ENCODE data around the gene PARD3B.

Gene PARD3B

GRCh38 chr2:205579335-205579734 lies 1034.1 kb downstream of the PARD3B start:
- no peak for DNase-seq (ENCODE audit: low read depth)
- H3K4me3 ChIP-seq (ENCODE audit: low read depth, low read length), result no peak overlapping the region
- TF ChIP-seq MYC (IDR thresholded peaks at IDR 0.05; ENCODE audit: low read depth, low read length) (no peak), POLR2A (IDR thresholded peaks at IDR 0.05; ENCODE audit: extremely low read depth, insufficient read length) (no peak), MAX (IDR thresholded peaks at IDR 0.05; ENCODE audit: low read depth, low read length) (no peak), CTCF (IDR thresholded peaks at IDR 0.05; ENCODE audit: low read depth, low read length) (no peak)

- no peak for DNase-seq (ENCODE audit: low read depth)
- no peak overlapping the region for H3K4me3 ChIP-seq (ENCODE audit: low read depth, low read length)
- TF ChIP-seq MYC (IDR thresholded peaks at IDR 0.05; ENCODE audit: low read depth, low read length) (no peak), CTCF (IDR thresholded peaks at IDR 0.05; ENCODE audit: low read depth, low read length) (no peak), MAX (IDR thresholded peaks at IDR 0.05; ENCODE audit: low read depth, low read length) (no peak), POLR2A (IDR thresholded peaks at IDR 0.05; ENCODE audit: extremely low read depth, insufficient read length) (no peak)
Measured at GRCh38 chr2:205580212-205580987, 1035.1 kb downstream of the PARD3B start.

GRCh38 chr2:205582366-205582765 lies 1037.1 kb downstream of the PARD3B start:
- no peak for DNase-seq (ENCODE audit: low read depth)
- no peak for TF ChIP-seq MYC (IDR thresholded peaks at IDR 0.05; ENCODE audit: low read depth, low read length)
- no peak for TF ChIP-seq POLR2A (IDR thresholded peaks at IDR 0.05; ENCODE audit: extremely low read depth, insufficient read length)
- no peak for TF ChIP-seq MAX (IDR thresholded peaks at IDR 0.05; ENCODE audit: low read depth, low read length)
- TF ChIP-seq CTCF (IDR thresholded peaks at IDR 0.05; ENCODE audit: low read depth, low read length), result no peak
- no peak overlapping the region for H3K4me3 ChIP-seq (ENCODE audit: low read depth, low read length)

GRCh38 chr2:205585449-205586383 lies 1040.4 kb downstream of the PARD3B start:
- no peak for TF ChIP-seq MAX (IDR thresholded peaks at IDR 0.05; ENCODE audit: low read depth, low read length)
- TF ChIP-seq MYC (IDR thresholded peaks at IDR 0.05; ENCODE audit: low read depth, low read length), result no peak
- TF ChIP-seq POLR2A (IDR thresholded peaks at IDR 0.05; ENCODE audit: extremely low read depth, insufficient read length), result no peak
- TF ChIP-seq CTCF (IDR thresholded peaks at IDR 0.05; ENCODE audit: low read depth, low read length), result no peak
- DNase-seq (ENCODE audit: low read depth), result no peak
- no peak overlapping the region for H3K4me3 ChIP-seq (ENCODE audit: low read depth, low read length)

GRCh38 chr2:205586626-205587025 lies 1041.4 kb downstream of the PARD3B start:
- TF ChIP-seq CTCF (IDR thresholded peaks at IDR 0.05; ENCODE audit: low read depth, low read length), result no peak
- TF ChIP-seq MAX (IDR thresholded peaks at IDR 0.05; ENCODE audit: low read depth, low read length), result no peak
- no peak for TF ChIP-seq MYC (IDR thresholded peaks at IDR 0.05; ENCODE audit: low read depth, low read length)
- TF ChIP-seq POLR2A (IDR thresholded peaks at IDR 0.05; ENCODE audit: extremely low read depth, insufficient read length), result no peak
- H3K4me3 ChIP-seq (ENCODE audit: low read depth, low read length), result no peak overlapping the region
- no peak for DNase-seq (ENCODE audit: low read depth)
